Measurements from ENCODE around the gene SOD1.
A peak's percentile ranks its signal among the peaks of the same experiment; 100 is the strongest.
"Not testable (repeated sequence)": the region's sequence is repeated elsewhere in the genome, so short reads cannot be mapped to it uniquely, and the experiment has no call there.

SOD1 gene

DNA sequence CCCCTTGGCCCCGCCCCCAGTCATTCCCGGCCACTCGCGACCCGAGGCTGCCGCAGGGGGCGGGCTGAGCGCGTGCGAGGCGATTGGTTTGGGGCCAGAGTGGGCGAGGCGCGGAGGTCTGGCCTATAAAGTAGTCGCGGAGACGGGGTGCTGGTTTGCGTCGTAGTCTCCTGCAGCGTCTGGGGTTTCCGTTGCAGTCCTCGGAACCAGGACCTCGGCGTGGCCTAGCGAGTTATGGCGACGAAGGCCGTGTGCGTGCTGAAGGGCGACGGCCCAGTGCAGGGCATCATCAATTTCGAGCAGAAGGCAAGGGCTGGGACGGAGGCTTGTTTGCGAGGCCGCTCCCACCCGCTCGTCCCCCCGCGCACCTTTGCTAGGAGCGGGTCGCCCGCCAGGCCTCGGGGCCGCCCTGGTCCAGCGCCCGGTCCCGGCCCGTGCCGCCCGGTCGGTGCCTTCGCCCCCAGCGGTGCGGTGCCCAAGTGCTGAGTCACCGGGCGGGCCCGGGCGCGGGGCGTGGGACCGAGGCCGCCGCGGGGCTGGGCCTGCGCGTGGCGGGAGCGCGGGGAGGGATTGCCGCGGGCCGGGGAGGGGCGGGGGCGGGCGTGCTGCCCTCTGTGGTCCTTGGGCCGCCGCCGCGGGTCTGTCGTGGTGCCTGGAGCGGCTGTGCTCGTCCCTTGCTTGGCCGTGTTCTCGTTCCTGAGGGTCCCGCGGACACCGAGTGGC, at the start of gene SOD1:
Gene SOD1 (plus strand): TSS at position 158 of the 723 bp plus-strand sequence. CDS start 77 bp downstream, at position 235.
- peak; percentile 92 to 93 for DNase-seq (ENCODE audit: low read depth in 1 of 2, low spot score in 1 of 2)

GRCh38 chr21:31611445-31611844, 48.0 kb upstream of the SOD1 start:
- DNase-seq (ENCODE audit: low read depth in 1 of 2, low spot score in 1 of 2) = no peak

DNA sequence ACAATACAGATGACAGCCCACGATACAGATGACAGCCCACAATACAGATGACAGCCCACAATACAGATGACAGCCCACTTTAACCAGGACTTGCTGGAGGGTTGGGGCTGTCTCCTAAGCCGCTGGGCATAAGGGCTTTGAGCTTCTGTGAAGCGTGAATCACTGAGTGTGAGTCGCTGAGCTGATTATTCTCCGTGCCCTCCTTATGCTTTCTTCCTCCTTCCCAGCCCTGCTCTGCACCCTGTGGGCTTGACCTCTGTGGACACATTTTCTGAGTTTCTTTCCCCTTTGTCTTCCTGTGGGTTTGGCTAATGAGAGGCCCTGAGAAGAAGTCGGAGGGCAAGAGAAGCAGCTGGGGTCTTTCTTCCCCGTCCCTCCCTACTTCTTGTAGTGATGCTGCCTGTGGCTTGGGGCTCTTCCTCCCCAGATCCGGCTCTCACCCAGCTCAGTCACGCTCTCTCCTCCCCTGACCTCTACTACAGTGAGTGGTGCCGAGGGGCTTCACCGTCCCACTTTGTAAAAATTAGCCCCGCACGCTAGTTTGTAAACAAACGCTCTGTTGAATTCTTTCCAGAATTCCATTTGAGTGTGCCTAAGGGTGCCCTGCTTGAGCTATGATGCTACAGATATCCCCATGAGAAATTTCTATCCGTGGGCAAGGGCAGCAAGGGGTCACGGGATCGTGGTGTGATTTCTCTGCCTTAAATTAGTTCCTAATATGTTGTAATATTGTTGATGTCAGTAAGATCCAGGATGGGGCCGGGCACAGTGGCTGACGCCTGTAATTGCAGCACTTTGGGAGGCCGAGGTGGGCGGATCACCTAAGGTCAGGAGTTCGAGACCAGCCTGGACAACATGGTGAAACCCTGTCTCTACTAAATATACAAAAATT, 46.4 kb upstream of the SOD1 start:
- DNase-seq (ENCODE audit: low read depth in 1 of 2, low spot score in 1 of 2) = no peak

- no peak for DNase-seq (ENCODE audit: low read depth in 1 of 2, low spot score in 1 of 2)
These were observed 44.8 kb upstream of the SOD1 start for GRCh38 chr21:31614705-31615104.

DNA sequence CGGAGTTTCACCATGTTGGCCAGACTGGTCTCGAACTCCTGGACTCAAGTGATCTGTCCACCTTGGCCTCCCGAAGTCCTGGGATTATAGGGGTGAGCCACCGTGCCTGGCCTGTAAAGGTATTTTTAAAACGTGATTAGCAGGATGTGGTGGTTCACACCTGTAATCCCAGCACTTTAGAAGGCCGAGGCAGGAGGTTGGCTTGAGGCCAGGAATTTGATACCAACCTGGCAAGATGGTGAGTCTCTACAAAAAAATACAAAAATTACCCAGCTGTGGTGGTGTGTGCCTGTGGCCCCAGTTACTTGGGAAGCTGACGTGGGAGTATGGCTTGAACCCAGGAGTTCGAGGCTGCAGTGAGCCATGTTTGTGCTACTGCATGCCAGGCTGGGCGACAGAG, 43.3 kb upstream of the SOD1 start:
- DNase-seq (ENCODE audit: low read depth in 1 of 2, low spot score in 1 of 2) = no peak

- no peak for DNase-seq (ENCODE audit: low read depth in 1 of 2, low spot score in 1 of 2)
These were observed 40.6 kb upstream of the SOD1 start for GRCh38 chr21:31618696-31619430.

DNA sequence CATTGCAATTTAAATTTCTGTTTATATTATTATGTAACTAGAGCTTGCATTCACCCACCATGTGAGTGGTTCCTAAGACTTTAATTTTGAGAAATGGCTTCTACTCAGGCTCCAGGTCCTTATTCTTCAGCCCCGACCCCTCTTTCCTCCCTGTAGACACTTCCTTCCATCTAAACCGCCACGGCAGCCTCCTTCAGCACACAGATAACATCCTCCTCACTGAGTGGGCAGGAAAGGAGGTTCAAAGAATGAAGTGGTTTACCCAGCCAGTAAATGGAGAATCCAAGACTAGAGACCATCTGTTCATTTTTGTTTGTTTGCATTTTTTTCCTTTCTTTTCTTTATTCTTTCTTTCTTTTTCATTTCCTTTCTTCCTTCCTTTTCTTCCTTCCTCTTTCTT, 37.1 kb upstream of the SOD1 start:
- no peak for DNase-seq (ENCODE audit: low read depth in 1 of 2, low spot score in 1 of 2)

DNA sequence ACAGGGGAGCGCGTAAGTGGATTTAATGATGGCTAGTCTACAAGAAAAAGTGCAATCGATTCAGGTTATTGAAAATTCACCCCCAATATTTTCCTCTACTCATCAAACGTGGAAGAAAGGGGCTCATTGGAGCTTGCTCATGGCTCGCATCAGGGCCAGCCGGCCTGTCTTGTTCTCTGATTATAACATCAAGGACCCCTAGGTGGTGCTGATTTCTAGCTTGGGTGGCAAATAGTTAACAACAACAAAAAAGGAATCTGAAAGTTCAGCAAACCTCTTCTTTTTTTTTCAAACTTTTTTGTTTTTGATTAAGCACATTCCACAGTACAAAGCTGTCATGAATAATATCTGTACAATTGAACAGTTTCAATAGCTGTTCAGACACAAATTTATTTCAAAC, 35.8 kb upstream of the SOD1 start:
- DNase-seq (ENCODE audit: low read depth in 1 of 2, low spot score in 1 of 2) = no peak

- DNase-seq (ENCODE audit: low read depth in 1 of 2, low spot score in 1 of 2) = no peak
These were observed 35.3 kb upstream of the SOD1 start for GRCh38 chr21:31624181-31624580.

- no peak for DNase-seq (ENCODE audit: low read depth in 1 of 2, low spot score in 1 of 2)
These were observed 34.5 kb upstream of the SOD1 start for GRCh38 chr21:31624961-31625491.

- DNase-seq (ENCODE audit: low read depth in 1 of 2, low spot score in 1 of 2) = no peak
These were observed 29.4 kb upstream of the SOD1 start for GRCh38 chr21:31629972-31630711.

DNA sequence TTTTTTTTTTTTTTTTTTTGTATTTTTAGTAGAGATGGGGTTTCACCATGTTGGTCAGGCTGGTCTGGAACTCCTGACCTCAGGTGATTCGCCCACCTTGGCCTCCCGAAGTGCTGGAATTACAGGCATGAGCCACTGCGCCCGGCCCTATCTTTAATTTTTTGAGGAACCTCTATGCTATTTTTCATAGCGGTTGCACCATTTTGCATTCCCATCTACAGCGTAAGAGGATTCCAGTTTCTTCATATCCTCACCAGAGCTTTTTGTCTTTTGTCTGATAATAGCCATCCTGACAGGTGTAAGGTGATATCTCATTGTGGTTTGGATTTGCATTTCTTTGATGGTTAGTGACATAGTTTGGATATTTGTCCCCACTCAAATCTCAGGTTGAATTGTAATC, 27.6 kb upstream of the SOD1 start:
- DNase-seq (ENCODE audit: low read depth in 1 of 2, low spot score in 1 of 2) = not testable (repeated sequence)

DNA sequence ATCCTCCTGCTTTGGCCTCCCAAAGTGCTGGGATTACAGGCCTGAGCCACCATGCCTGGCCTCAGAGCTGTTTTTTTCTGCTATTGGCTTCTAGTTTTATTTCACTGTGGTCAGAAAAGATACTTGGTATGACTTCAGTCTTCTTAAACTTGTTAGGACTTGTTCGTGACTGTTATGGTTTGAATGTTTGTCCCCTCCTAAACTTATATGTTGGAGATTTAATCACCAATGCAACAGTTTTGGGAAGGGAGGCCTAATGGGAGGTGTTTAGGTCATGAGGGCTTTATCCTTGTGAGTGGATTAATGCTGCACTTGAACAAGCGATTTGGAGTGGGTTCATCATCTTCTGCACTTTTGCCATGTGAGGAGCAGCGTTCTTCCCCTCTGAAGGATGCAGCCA, 24.5 kb upstream of the SOD1 start:
- no peak for DNase-seq (ENCODE audit: low read depth in 1 of 2, low spot score in 1 of 2)

- DNase-seq (ENCODE audit: low read depth in 1 of 2, low spot score in 1 of 2) = no peak
These were observed 22.6 kb upstream of the SOD1 start for GRCh38 chr21:31636874-31637273.

DNA sequence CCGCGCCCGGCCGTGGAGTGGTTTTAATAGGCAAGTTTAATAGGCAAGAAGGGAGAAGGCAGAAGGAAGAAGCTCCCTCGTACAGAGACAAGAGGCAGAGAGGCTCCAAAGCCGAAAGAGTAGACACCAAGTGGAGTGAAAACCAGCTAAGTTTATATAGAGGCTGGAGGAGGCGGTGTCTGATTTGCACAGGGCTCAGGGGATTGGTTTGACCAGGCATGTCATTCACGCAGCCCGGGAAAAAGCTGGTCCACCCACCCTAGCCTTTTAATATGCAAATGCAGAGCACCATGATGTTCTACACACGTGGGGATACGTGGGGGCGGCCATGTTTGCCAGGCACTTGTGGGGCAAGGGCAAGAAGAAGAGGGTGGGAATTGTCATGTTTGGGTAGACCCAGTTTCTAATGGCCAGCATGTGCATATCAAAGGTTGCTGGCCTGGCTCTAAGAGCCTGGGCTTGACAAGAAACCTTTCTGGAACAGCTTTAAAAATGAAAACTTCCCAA, 18.0 kb upstream of the SOD1 start:
- DNase-seq (ENCODE audit: low read depth in 1 of 2, low spot score in 1 of 2) = no peak

- no peak for DNase-seq (ENCODE audit: low read depth in 1 of 2, low spot score in 1 of 2)
These were observed 14.8 kb upstream of the SOD1 start for GRCh38 chr21:31644643-31645042.

DNA sequence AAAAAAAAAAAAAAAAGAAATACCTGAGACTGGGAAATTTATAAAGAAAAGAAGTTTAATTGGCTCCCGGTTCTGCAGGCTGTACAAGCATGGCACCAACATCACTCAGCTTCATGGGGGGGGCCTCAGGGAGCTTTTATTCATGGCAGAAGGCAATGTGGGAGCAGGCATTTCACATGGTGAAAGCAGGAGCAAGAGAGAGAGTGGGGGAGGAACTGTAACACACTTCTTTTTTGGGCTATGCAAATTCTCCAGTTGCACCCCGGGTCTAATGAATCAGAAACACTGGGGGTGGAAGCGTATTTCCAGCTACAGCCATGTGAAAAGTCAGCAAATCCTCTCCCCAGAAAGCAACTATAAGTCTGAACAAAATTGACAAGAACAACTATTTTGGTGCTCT, 11.8 kb upstream of the SOD1 start:
- no peak for DNase-seq (ENCODE audit: low read depth in 1 of 2, low spot score in 1 of 2)

GRCh38 chr21:31650930-31651329, 8.6 kb upstream of the SOD1 start:
- DNase-seq (ENCODE audit: low read depth in 1 of 2, low spot score in 1 of 2) = no peak

DNA sequence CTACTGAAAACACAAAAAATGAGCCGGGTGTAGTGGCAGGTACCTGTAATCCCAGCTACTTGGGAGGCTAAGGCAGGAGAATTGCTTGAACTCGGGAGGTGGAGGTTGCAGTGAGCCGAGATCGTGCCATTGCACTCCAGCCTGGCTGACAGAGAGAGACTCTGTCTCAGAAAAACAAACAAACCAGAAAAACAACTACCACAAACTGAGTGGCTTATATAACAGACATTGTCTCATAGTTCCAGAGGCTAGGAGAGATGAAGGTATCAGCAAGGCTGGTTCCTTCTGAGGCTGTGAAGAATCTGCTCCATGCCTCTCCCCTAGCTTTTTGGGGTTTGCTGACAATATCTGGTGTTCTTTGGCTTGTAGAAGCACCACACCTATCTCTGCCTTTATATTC, 8.0 kb upstream of the SOD1 start:
- not testable (repeated sequence) for DNase-seq (ENCODE audit: low read depth in 1 of 2, low spot score in 1 of 2)

GRCh38 chr21:31654340-31654739, 5.2 kb upstream of the SOD1 start:
- DNase-seq (ENCODE audit: low read depth in 1 of 2, low spot score in 1 of 2) = no peak
